SK-MEL-5 (cell line): Measurements from ENCODE around the gene OPA3. TPM values are rescaled to one million over a fixed set of nuclear protein-coding genes. Genes with fewer than 3 reads are reported as not detected.

ENCODE experiments used
- DNase-seq: peaks from one replicate; pipeline ENCODE4 v3.0.0-alpha.2; 2016; ENCODE audit warnings: low read depth, low spot score
- in situ Hi-C: cut with HindIII; loops from 2 replicates; pipeline ENCODE4 v1.10.0; 2016; ENCODE audit warnings: low sequenced_read_pairs, high pct_unique_total_duplicates, low pct_unique_long_range_greater_than_20kb
- total RNA-seq: library from RNA; depleted of rRNA; stranded (reverse); fragments of >200 nt; shearing (Covaris generic); gene quantifications from 2 replicates; pipeline ENCODE4 v1.2.3, GENCODE V29; 2014

The OPA3 gene
- total RNA-seq, 1 experiment from 2014 or later: 10.2 TPM

DNA sequence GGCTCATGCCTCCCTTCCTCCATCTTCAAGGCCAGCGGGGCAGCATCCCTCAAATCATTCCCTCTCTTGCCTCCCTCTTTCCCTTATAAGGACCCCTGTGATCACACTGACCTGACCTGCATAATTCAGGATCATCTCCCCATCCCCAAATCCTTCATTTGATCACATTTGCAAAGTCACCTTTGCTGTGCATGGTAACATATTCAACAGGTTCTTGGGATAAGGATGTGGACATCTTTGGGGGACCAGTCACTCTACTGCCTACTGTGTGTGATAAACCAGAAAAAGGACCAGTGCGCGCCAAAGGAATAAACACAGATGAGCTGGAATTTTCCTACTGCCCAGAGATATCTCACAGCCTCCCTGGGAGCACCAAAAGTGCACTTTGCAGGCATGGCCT, 7.9 kb downstream of the OPA3 start:
- DNase-seq: no peak
- in situ Hi-C loops: no loop called here

DNA sequence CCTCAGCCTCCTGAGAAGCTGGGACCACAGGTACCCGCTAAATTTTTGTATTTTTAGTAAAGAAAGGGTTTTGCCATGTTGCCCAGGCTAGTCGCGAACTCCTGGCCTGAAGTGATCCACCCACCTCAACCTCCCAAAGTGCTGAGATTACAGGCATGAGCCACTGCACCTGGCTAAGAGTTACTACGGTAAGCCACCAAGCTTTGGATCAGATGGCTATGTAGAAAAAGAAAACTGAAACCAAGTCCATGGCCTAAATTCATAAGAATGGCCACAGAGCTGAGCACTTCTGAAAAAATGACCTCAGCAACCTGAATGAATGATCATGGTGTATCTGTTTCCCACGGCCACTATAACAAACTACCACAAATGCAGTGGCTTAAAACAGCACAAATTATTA, 9.4 kb downstream of the OPA3 start:
- no peak for DNase-seq
- in situ Hi-C loops: no loop called here

DNA sequence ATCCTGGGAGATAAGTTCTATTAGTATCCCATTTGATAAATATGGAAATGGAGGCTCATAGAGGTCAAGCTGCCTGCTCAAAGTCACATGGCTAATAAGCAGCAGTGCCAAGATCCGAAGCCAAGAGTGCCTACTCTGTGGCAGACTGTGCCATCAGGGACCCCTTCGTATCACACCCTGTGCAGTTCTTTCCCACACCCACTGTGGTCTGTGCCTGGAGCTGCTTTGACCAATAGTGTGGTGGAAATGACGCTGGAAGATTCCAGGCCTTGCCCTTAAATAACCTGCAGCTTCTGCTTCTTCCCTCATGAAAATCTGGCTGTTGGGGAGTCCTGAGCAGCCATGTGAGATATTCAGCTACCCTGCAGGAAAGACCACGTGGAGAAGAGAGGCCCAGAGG, 10.1 kb downstream of the OPA3 start:
- in situ Hi-C loops: no loop called here
- DNase-seq: no peak

DNA sequence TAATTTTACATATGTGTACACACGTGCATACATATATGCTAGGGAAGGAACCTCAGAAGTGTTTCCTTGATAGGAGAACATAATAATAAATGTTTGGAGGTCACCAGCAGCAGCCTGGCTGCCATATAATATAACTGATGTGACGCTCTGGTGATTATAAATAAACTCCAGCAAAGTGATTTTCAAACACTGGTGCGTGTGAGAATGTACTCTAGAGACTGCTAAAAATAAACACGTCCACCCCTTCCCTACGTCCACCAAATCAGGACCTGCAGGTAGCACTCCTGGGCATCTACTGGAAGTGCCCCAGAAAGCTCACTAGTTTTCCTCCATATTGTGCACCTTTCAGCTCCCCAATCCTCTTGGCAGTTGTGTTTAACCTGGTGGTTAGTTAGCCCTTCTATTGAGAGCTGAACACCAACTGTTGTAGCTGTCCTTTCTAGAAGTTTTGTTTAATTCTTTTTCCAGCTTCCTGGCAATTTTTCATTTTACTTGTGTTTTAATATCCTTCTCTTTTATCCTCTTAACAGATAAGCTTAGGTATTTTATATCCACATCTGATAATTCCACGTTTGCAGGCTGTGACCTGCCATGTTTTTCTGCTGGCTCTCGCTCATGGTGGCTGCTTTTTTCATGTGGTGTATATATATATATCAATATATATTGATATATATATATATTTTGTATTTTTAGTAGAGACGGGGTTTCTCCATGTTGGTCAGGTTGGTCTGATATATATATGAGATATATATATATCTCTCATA, 13.0 kb downstream of the OPA3 start:
- DNase-seq: no peak
- in situ Hi-C loops: no loop called here

DNA sequence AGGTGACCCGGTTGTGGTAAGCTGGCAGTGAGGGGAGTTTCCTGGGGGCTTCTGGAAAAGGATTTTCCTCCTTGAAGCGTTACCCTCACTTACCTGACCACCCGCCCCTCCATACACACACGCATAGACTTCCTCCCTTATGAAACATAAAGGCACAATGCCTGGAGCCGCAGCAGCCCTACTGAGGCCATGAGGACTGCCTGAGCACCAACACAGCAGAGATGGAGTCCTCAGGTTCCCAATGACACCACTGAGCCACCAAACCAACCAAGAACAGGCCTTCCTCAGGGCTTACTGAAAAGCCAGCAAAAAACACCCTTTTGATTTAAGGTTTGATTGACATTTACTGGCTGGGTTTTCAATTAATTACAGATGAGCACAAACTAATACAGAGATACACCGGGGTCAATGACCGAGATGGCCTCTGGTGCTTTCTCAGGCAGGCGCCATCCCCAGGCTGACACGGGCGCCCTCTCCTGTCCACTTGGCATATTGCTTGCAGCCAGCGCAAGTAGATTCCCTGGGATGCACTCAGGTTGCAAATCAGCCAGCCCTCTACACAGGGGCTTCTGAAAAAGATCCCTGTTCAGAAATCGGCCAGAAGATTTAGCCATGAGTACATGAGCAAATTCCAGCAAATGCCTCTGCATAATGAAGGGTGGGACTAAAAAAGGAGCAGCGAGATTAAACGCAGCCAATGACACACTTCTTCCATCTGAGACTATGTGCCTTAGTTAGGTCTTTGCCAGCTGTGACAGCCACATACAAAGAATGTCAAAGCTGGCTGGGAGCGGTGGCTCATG, 14.8 kb downstream of the OPA3 start:
- in situ Hi-C loops: no loop called here
- DNase-seq: peak; percentile 67

DNA sequence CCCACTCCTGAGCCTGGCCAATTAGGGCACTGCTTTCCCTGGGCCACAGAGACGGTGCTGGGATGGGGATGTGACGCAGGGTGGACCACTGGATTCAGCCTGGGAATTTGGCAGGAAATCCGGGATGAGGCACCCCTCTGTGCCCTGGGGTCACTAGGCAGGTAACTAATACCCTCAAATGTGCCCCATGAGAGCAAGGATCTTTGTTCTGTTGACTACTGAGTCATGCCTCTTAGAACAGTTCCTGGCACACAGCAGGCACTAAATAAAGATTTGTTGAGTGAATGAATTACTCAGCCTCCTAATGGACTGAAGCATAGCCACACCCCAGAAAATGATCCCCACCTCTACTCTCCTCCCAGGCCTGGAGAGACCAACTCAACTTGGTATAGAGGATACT, 15.9 kb downstream of the OPA3 start:
- in situ Hi-C loops: no loop called here
- no peak for DNase-seq

DNA sequence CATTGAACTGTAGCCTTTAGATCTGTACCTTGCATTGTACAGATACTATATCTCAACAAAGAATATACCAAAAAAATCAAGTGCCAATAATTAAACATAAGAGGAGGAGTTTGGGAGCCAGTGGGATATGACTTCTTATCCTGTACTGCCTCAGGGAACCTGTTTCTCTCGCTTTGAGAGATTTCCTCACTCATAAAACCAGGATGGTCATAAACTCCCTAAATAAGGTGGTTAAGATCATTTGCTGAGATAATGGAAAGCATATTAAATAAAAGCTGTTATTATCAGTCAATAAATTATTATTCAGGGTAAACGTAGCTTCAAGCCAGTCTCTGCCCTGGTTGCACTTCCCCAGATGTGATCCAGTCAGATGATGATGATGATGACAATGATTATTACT, 17.0 kb downstream of the OPA3 start:
- in situ Hi-C loops: no loop called here
- no peak for DNase-seq

DNA sequence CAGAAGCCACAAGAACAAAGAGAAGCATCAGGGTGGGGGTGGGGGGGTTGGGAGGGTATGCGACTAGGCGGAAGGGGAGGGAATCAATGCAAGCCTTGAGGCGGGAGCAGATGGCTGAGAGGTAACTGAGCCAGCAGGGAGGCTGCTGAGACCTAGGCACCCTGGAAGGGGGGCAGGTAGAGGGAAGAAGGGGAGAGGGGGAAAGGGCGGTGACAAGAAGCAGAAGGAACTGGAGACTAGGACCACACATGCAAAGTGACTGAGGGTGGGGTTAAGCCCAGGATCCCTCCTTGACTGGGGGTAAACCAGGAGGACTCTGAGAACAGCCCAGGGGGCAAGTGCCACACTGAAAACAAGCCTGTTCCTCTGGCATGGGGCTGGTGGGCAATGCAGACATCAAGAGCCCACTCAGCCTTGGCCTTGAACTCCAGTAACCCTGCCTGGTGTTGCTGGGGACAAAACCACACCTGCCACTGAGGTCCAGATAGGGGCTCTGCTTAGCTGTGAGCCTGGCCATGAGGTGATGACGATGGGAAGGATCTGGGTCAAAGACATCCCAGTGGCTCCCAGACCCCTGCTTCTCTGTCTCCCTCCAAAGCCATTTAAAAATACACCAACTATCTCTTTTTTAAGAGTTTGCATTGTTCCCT, 20.3 kb downstream of the OPA3 start:
- in situ Hi-C loops: no loop called here
- DNase-seq: no peak

DNA sequence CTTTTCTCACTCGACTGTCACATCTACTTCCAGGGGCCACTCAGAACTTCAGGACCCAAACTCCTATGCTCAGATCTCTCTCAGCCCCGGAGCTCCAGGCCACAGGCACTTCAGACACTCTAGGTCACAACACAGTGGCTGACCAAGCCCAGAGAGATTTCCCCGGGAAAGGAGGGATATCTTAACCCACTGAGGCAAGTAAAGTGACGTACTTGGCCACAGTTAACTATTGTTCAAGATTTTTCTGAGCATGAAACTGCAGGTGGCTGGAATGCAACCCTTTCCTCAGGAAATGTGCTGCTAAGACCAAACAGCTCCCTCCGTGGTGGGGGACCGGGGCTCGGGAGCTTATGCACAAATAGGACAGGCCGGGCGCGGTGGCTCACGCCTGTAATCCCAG, 23.9 kb downstream of the OPA3 start:
- no peak for DNase-seq
- in situ Hi-C loops: no loop called here

DNA sequence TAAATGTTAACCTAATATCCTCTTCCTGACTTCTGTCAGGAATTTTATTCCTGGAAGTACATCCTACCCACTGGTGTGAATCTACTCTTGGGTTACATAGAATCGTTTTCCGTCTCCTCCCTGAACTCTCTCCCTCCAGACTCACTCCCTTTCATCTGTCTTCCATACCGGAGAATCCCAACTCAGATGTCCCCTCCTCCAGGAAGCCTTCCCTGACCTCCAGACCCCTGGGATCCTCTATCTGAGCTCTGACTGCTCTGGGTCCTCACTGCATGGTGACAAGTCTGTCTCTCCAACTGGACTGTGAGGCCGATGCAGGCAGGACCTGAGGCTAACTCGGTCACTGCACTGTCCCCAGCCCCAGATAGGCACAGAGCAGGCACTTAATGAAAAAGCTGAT, 24.6 kb downstream of the OPA3 start:
- in situ Hi-C loops: no loop called here

DNA sequence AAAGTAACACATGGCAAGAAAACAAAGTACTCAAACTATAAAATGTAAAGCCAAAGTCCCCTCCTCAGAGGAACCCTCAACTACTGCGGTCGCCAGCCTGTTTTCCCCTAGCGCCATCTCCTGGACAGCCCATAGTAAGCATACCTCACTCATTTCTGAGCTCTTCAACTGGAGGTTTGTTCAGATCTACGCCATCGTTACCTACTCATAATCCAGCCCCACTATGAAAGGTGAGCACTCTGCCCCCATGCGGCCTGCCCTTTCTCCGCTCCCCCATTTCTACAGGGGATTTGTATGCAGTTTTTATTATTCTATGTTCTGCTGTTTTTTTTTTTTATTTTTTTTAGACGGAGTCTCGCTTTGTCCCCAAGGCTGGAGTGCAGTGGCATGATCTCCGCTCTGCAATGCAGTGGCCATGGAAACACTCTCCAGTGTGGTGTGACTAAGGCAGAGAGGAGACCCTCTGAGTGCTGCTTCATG, 26.2 kb downstream of the OPA3 start:
- in situ Hi-C loops: no loop called here
- peak; percentile 82 for DNase-seq

More for the DNA sequence above, 24.6 kb downstream of the OPA3 start:
- DNase-seq: no peak

DNA sequence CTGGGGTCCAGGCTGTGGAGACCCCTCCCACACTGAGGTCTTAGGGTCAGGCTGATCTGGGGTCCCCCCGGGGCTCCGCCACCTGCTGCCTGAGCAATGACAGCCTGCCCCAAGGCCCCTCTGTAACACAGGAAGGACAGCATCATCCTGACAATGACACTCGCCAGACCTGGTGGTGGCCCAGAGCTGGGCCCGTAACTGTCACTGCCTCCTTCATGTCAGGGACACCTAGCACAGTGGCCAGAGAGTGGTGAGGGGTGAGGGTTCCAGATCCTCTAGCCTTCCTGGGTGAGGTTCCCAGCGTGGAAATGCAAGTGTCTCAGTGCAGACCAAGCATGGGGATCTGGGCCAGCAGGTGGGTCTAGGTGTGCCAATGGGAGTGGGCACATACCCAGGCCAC, 27.8 kb downstream of the OPA3 start:
- no peak for DNase-seq
- in situ Hi-C loops: no loop called here

DNA sequence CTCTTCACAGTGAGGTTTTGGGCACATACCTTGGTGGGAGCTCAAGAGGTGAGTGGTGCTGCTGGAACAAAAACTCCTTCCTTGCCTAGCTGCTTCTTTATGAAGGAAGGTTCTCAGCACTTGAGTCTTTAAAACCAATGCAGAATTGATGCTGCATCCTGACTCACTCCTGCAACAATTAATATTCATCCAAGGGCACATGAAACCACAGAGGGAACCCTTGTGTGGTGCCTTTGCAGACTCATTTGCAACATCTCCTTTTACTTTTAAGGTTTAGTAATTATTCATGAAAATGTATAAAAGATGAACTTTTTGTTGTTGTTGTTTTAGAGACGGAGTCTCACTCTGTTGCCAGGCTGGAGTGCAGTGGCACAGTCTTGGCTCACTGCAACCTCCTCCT, 30.1 kb downstream of the OPA3 start:
- in situ Hi-C loops: no loop called here
- DNase-seq: no peak

DNA sequence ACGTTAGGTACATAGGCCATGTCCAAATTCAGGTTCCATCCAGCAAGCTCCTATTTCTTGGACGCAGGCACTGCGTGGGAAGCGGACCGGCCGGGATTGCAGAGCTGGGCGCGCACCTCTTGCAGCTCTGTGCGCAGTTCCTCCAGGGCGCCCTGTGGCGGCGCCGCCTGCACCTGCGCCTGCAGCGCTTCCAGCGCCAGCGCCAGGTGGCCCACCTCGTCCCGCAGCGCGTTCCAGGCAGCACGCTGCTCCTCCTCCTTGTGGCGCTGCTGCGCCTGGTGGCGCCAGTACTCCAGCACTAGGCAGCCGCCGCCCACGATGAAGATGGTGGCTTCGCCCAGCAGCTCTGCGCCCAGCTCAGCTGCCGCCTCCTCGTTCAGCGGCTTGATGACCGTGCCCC, 31.1 kb downstream of the OPA3 start:
- in situ Hi-C loops: no loop called here
- no peak for DNase-seq

DNA sequence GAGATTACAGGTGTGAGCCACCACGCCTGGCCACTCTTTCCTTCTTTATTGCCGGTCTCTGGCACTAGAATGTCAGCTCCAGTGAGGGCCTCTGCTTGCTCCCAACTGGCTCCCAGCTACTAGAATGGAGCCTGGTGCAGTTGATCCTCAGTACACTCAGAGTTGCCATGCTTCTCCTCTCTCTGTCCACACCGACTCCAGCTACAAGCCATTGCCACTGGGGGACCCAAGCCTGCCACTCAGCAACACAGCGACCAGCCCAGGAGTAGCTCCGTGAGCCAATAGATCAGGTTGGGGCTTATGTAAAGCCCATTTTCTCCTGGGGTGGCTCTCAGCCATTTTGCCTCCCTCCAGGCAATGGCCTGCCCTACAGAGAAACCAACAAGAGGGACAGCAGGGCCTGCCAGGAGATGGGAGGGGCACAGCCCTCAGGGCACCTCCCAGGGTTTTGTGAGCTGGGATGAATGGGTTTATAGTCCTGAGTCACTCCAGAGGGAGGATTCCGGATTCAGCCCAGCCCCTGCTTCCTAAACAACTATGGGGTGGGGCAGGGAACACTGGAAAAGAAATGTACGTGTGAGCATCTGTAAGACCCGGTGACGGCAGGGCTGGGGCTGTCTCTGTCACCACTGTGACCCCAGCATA, 36.5 kb downstream of the OPA3 start:
- in situ Hi-C loops: no loop called here

DNA sequence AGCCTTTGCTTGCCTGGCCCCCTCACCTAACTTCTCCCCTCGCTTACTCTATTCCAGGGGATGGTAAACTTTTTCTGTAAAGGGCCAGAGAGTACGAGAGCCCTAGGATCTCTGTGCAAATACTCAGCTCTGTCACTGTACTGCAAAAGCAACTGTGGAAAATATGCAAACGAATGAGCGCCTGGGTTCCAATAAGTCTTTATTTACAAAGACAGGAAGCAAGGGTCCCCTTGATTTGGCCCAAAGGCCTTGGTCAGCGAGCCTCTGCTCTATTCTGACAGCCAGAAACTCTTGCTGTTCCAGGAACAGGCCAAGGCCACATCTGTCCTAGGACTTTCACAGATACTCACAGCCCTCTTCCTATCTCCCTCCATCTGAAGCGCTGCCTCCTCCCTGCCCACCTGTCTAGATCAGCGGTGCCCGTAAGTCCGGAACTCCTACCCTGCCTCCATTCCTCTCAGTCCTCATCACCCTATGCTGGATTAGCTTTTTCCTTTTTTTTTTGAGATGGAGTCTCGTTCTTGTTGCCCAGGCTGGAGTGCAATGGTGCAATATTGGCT, 37.3 kb downstream of the OPA3 start:
- in situ Hi-C loops: no loop called here
- DNase-seq: no peak

More for the DNA sequence above, 36.5 kb downstream of the OPA3 start:
- DNase-seq: peak; percentile 83

DNA sequence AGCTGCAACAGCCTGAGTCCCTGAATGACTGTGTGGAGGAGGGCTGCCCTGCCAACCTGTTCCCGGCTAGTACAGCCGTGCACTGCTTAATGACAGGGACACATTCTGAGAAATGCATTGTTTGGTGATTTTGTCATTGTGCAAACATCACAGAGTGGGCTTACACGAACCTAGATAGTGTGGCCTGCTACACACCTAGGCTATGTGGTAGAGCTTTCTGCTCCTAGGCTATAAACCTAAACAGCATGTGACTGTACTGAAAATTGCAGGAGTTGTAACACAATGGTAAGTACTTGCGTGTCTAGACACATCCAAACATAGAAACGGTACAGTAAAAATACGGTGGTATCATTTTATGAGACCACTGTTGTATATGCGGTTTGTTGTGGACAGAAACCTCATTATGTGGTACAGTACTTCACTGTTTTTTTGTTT, 42.4 kb downstream of the OPA3 start:
- in situ Hi-C loops: no loop called here
- peak; percentile 93 for DNase-seq

DNA sequence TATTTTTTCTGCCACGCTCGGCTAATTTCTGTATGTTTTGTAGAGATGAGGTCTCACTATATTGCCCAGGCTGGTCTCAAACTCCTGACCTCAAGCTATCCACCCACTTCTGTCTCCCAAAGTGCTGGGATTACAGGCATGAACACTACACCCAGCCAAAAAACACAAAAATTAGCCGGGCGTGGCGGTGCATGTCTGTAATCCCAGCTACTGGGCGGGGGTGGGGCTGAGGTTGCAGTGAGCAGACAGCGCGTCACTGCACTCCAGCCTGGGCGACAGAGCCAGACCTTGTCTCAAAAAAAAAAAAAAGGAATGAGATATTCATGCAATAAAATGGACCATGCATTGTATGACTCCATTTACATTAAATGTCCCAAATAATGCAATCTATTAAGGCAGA, 45.1 kb downstream of the OPA3 start:
- in situ Hi-C loops: no loop called here
- no peak for DNase-seq
